GM18499 (cell line): ENCODE measurements around the gene NMD3.
"Not testable (repeated sequence)": the region's sequence is repeated elsewhere in the genome, so short reads cannot be mapped to it uniquely, and the experiment has no call there.

Experiments used
- ATAC-seq: cut with Tn5 transposase; IDR thresholded peaks from one replicate; pipeline ENCODE4 v1.9.1; 2021; ENCODE audit warnings: moderate number of reproducible peaks; ENCODE audit not compliant: insufficient read depth, unreplicated experiment

Gene NMD3

GRCh38 chr3:161220850-161221753, at the start of gene NMD3:
Gene NMD3, plus strand, starts transcription at chr3:161221311. Its CDS starts 703 bp downstream, at chr3:161222014.
- peak; percentile 89 for ATAC-seq

DNA sequence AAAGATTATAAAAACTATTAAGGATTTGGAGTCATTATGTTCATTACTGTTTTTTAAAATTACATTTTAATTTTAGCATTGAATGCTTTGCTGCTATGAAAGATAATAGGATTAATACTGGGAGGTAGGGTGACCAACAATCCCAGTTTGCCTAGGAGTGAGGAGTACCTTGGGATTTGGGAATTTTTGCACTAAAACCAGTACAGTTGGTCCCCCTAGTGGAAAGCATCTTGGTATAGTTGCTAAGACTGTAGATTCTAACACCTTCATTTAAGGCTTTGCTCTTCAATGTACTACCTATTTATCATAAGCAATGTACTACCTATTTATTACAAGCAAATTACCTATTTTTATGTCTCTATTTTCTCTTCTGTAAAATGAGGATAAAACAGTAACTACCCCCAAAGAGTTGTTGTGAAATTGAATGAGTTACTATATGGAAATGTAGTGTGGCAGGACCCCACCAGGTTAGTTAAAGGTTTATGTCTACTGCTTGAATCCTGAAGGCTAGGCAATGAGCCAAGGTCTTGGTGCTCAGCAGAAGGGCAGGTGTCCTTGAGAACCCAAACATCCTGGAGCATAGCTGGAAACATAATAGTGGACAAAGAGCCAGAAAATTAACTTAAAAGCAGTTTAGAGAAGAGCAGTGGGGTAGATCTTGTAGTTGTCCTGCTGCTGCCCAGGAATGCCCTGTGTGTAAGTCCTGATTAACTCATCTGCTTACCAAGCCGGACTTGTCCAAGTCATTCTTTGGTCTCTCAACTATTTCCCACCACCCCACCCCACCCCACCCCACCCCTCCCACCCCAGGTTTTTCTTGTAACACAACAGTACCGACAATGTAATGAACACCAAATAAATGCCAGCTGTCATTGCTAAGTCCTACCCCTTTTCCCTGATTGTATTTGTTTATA, 49.2 kb upstream of the NMD3 start:
- ATAC-seq = no peak

DNA sequence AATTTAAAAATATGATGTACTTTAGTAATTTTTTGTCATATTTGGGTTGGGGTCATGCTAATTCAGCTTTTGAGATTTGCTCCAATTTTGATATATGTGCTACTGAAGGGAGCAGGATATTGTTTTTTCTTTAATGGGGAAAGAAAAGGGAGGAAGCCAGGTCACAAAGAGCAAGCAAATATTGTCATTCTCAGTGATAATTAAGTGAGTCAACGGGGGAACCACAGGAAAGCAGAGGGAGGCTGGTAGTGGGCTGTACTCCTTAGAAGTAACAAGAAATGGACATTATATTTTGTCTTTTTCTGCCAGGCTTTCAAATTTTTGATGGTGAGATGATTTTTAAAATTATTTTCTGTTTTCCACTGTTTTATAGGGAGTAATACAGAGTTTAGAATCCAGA, 45.6 kb upstream of the NMD3 start:
- ATAC-seq = no peak

DNA sequence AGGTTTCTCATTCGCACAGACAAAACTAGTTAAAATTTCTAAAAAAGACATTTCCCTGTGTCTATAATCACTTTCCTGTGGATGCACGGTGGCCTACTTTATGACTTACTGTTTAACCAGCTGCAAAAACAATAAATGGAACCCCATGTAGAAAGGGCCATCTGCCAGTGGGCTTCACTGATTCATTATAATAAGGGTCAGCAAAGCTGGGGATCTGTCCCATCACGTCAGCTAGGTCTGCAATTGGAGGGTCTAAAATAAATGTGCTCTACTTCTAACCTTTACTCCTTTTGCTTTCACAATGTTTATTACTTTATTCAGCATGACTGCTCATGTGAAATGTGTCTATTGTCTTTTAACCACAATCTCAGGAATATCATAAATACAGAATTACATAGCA, 43.1 kb upstream of the NMD3 start:
- no peak for ATAC-seq

DNA sequence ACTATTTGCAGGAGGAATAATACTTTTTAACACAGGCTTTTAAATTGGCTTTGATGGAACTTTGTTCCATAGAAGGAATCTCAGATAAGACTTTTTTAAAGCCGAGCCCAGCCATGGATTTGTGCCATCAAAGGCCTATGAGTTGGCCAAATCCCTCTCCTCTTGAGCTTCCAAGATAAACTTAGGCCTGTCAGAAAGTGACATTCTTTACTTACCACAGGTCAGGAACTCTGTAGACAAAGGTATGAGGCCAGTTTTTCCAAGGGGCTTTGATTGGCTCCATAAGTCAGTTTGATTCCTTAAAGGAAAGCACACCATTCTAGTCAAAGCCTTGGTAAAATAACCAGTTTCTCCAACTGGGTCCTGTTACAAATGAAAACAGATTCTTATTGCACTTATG, 39.7 kb upstream of the NMD3 start:
- ATAC-seq = not testable (repeated sequence)

DNA sequence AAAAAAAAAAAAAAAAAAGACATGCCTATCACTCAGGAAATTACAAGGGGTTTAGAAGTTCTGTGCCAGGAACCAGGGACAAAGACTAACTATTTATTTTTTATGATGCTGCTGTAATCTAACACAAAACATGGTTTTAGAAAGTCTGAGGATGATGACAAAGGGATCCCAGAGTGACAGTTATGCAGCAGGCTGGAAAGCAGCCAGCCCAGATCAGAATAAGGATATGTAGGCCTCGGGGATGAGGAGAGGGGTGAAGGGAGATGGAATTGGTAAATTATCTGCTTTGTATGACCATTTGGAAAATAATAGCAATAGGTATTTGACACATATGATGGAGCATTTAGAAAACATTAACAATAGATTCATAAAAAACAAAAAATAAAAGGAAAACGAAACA, 34.1 kb upstream of the NMD3 start:
- ATAC-seq = no peak

DNA sequence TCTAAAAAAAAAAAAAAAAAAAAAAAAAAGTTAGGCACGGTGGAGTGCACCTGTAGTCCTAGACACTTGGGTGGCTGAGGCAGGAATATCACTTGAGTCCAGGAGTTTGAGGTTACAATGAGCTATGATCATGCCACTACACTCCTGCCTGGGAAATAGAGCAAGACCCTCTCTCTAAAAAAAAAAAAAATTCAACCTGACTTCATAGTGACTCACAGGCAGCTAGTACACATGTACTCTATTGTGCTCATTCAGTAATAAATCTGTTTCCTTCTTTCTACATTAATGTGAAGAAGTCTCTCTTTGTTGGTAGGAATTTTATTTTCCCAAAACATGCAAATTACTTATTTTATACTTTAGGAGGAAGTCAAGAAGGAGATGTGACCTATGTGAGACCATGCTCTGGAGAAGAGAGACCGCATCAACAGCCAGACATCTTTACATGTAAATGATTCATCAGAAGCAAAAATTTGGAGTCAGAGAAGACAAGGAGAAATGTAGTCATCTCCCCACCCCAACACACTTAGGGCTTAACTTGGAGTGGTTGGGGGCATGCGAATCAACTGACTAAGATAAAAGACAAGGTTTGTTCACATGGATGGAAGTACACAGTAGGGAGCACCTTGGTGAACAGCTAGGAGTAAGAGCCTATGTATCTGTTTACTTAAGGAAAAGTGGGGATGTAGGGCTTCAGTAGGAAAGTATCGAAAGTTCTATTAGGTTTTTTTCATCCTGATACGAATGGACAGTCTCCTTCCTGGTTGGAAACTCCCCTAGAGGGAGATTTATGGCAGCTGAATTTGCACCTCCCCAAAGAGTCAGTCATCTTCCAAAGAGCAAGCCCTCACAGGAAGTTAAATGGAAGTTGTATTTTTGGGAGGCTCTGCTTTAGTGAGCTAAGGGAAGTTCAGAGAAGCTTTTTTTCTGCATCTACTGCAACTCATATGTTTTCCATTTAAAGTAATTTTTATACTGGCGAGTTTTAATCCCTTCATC, 23.0 kb upstream of the NMD3 start:
- ATAC-seq = no peak

GRCh38 chr3:161199926-161200325, 21.2 kb upstream of the NMD3 start:
- no peak for ATAC-seq

- no peak for ATAC-seq
These were observed 17.5 kb upstream of the NMD3 start for GRCh38 chr3:161203485-161204098.

GRCh38 chr3:161208931-161209330, 12.2 kb upstream of the NMD3 start:
- no peak for ATAC-seq

GRCh38 chr3:161212171-161212771, 8.8 kb upstream of the NMD3 start:
- no peak for ATAC-seq

- no peak for ATAC-seq
These were observed 8.2 kb upstream of the NMD3 start for GRCh38 chr3:161212906-161213305.

DNA sequence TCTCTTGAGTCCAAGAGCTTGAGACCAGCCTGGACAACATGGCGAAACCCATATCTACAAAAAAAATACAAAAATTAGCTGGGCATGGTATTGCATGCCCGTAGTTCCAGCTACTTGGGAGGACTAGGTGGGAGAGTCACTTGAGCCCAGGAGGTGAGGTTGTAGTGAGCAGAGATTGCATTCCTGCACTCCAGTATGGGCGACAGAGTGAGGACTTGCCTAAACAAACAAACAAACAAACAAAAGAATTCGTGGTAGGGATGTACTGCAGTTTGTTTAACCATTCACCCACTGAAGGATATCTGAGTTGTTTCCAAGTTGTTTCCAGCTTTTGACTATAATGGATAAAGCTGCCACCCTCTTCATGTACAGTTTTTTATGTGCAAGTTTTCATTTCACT, 7.5 kb upstream of the NMD3 start:
- ATAC-seq = no peak

DNA sequence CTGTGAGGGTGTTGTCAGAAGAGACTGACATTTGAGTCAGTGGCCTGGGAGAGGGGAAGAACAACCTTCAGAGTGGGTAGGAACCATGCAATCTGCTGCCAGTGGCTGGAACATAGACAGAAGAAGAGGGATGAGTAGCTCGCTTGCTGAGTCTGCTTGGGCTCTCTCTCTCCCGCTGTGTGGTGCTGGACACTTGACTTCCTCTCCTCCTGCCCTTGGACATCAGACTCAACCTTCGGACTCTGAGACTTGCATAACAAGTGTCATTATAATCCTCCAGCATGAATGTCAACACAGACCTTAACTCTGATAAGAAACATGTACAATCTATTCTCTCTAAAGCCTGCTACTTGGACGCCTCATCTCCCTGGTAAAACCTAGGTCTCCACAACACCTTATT, 5.9 kb upstream of the NMD3 start:
- no peak for ATAC-seq

GRCh38 chr3:161217496-161217895, 3.6 kb upstream of the NMD3 start:
- ATAC-seq = no peak

- ATAC-seq = no peak
These were observed 1.6 kb upstream of the NMD3 start for GRCh38 chr3:161219495-161219894.

GRCh38 chr3:161221806-161222600, 892 bp downstream of the NMD3 start:
- ATAC-seq = no peak

DNA sequence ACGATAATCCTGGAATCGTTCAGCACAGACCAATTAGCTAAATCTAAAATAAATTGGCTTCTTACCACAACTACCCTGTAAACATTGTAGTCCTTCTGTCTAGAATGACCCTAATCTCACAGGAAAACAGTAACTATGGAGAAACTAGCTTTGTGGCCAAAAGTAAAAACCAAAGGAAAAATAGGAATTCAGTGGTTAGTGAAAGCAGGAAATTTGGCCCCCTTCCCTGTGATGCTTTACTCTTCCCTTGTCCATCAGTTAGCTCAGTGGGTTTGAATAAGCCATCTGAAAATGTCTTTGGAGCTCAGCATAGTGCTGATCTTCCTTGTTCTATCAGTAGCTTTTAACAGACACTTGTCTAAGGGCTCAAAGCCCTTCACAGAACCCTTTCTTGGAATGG, 1.6 kb downstream of the NMD3 start:
- ATAC-seq = no peak
